OCI-LY1 (cell line): ENCODE data around the gene SLC4A7.

Experiments
- H2AFZ ChIP-seq: fragments of 200-600 bp; sonication (generic), shearing (Covaris generic); 2 replicates; pipeline ENCODE4 v1.6.0; 2014; ENCODE audit warnings: antibody characterized with exemption, mild to moderate bottlenecking, low read length
- H3F3A ChIP-seq: fragments of 200-600 bp; sonication (generic), shearing (Covaris generic); 2 replicates; pipeline ENCODE4 v1.6.0; 2014; ENCODE audit warnings: mild to moderate bottlenecking, antibody characterized with exemption, low read length, moderate library complexity; ENCODE audit not compliant: insufficient read depth
- H3K27ac ChIP-seq: fragments of 200-600 bp; sonication (generic); 2 replicates; pipeline ENCODE4 v1.5.1; 2014; ENCODE audit warnings: low read length, mixed run types, mild to moderate bottlenecking, low read depth; ENCODE audit not compliant: poor library complexity, severe bottlenecking
- H3K27me3 ChIP-seq: fragments of 200-600 bp; sonication (generic); 2 replicates; pipeline ENCODE4 v1.6.0; 2014; ENCODE audit warnings: antibody characterized with exemption, mild to moderate bottlenecking, low read length, moderate library complexity; ENCODE audit not compliant: insufficient read depth
- H3K36me3 ChIP-seq: fragments of 200-600 bp; sonication (generic); 2 replicates; pipeline ENCODE4 v1.6.1; 2014; ENCODE audit warnings: mild to moderate bottlenecking, antibody characterized with exemption, low read length, moderate library complexity, mixed read lengths; ENCODE audit not compliant: insufficient read depth
- H3K4me1 ChIP-seq: fragments of 200-600 bp; sonication (generic); 2 replicates; pipeline ENCODE4 v1.5.1; 2014; ENCODE audit warnings: mild to moderate bottlenecking, low read length, moderate library complexity; ENCODE audit not compliant: insufficient read depth, severe bottlenecking
- H3K4me2 ChIP-seq: fragments of 200-600 bp; sonication (generic), shearing (Covaris generic); 2 replicates; pipeline ENCODE4 v1.6.1; 2014; ENCODE audit warnings: low read length
- H3K4me3 ChIP-seq: fragments of 200-600 bp; sonication (generic); 2 replicates; pipeline ENCODE4 v1.5.1; 2014; ENCODE audit warnings: low read length, low read depth, mild to moderate bottlenecking, mixed read lengths; ENCODE audit not compliant: poor library complexity, severe bottlenecking
- H3K79me2 ChIP-seq: fragments of 200-600 bp; shearing (Covaris generic); 2 replicates; pipeline ENCODE4 v1.6.1; 2016; ENCODE audit warnings: mixed run types, low read length, mixed read lengths; ENCODE audit not compliant: insufficient read depth
- H3K9ac ChIP-seq: fragments of 200-600 bp; sonication (generic), shearing (Covaris generic); 2 replicates; pipeline ENCODE4 v1.6.1; 2014; ENCODE audit warnings: mild to moderate bottlenecking, low read length, mixed read lengths
- H3K9me2 ChIP-seq: fragments of 200-600 bp; sonication (generic), shearing (Covaris generic); 2 replicates; pipeline ENCODE4 v1.6.1; 2014; ENCODE audit warnings: low read depth, mild to moderate bottlenecking, low read length, mixed read lengths
- H3K9me3 ChIP-seq: fragments of 200-600 bp; shearing (Covaris generic); 2 replicates; pipeline ENCODE4 v1.6.1; 2014; ENCODE audit warnings: low read length, mixed read lengths
- H4K20me1 ChIP-seq: fragments of 200-600 bp; sonication (generic), shearing (Covaris generic); 2 replicates; pipeline ENCODE4 v1.6.0; 2016; ENCODE audit warnings: mild to moderate bottlenecking, low read length; ENCODE audit not compliant: insufficient read depth
- CTCF ChIP-seq: fragments of 200-600 bp; sonication (generic), shearing (Covaris generic); IDR thresholded peaks from 2 replicates; pipeline ENCODE4 v1.5.1; 2017; ENCODE audit warnings: mild to moderate bottlenecking, antibody characterized with exemption, low read length, moderate library complexity, mixed read lengths
- EZH2 ChIP-seq: fragments of 200-600 bp; sonication (generic), shearing (Covaris generic); IDR thresholded peaks from 2 replicates; pipeline ENCODE4 v1.8.0; 2017; ENCODE audit warnings: borderline replicate concordance, mixed run types, mild to moderate bottlenecking, antibody characterized with exemption, low read length, moderate library complexity, mixed read lengths

Gene SLC4A7

GRCh38 chr3:27504749-27505148, 20.6 kb upstream of the SLC4A7 start:
- H3K9ac ChIP-seq: no peak overlapping the region
- H3K4me1 ChIP-seq: no peaks in the 10 kb centered on the region
- H3K79me2 ChIP-seq: no peaks in the 10 kb centered on the region
- H2AFZ ChIP-seq: no peak overlapping the region
- H3K4me3 ChIP-seq: no peak overlapping the region
- H3K4me2 ChIP-seq: no peak overlapping the region
- no peaks in the 10 kb centered on the region for H4K20me1 ChIP-seq
- H3K36me3 ChIP-seq: no peaks in the 10 kb centered on the region
- H3K27me3 ChIP-seq: no peaks in the 10 kb centered on the region
- no peaks in the 10 kb centered on the region for H3K9me3 ChIP-seq
- H3K9me2 ChIP-seq: no peaks in the 10 kb centered on the region
- H3K27ac ChIP-seq: no peak overlapping the region
- TF ChIP-seq EZH2: no peak
- TF ChIP-seq CTCF: no peak
- H3F3A ChIP-seq: no peaks in the 10 kb centered on the region

DNA sequence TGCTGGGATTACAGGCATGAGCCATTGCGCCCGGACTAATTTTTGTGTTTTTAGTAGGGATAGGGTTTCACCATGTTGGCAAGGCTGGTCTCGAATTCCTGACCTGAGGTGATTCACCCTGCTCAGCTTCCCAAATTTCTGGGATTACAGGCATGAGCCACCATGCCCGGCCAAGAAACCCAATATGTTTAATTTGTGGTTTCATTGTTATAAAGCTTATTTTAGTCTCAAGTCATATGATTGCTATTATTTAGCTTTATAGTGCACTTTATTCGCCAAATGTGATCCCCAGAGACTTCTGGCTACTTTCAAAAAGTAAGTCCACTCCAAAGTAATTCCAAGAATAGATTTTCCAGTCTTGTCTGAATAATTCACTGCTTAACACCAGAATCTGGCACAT, 19.3 kb upstream of the SLC4A7 start:
- Histone ChIP-seq H4K20me1 (no peaks in the 10 kb centered on the region), H3K9ac (no peak overlapping the region), H3K36me3 (no peaks in the 10 kb centered on the region), H3F3A (no peaks in the 10 kb centered on the region), H3K9me3 (no peaks in the 10 kb centered on the region), H3K27me3 (no peaks in the 10 kb centered on the region), H3K79me2 (no peaks in the 10 kb centered on the region), H2AFZ (no peak overlapping the region), H3K27ac (no peak overlapping the region), H3K9me2 (no peaks in the 10 kb centered on the region), H3K4me1 (no peaks in the 10 kb centered on the region), H3K4me3 (no peak overlapping the region), H3K4me2 (no peak overlapping the region)
- no peak for TF ChIP-seq EZH2
- TF ChIP-seq CTCF: no peak

DNA sequence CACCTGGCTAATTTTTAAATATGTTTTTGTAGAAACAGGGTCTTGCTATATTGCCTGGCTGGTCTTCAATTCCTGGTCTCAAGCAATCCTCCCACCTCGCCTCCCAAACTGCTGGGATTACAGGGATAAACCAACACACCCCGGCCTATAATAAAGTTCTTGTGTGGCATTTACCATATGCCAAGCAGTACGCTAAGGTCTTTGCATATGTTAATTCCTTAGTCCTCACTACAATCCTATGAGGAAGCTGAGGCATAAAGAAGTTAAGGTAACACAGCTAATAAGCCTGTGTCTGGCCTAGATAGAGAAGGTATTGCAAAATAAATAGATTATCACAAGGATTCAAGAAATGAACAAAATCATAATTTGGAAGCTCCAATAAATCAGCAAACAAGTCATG, 17.6 kb upstream of the SLC4A7 start:
- H3K36me3 ChIP-seq: no peaks in the 10 kb centered on the region
- TF ChIP-seq EZH2: no peak
- no peak for TF ChIP-seq CTCF
- H3K9me2 ChIP-seq: no peaks in the 10 kb centered on the region
- no peaks in the 10 kb centered on the region for H3K4me1 ChIP-seq
- H2AFZ ChIP-seq: no peak overlapping the region
- no peak overlapping the region for H3K4me3 ChIP-seq
- no peak overlapping the region for H3K4me2 ChIP-seq
- no peaks in the 10 kb centered on the region for H3K27me3 ChIP-seq
- H3F3A ChIP-seq: no peaks in the 10 kb centered on the region
- H3K79me2 ChIP-seq: no peaks in the 10 kb centered on the region
- no peaks in the 10 kb centered on the region for H4K20me1 ChIP-seq
- H3K27ac ChIP-seq: no peak overlapping the region
- no peak overlapping the region for H3K9ac ChIP-seq
- no peaks in the 10 kb centered on the region for H3K9me3 ChIP-seq
